Panc1 (cell line): ENCODE data around the gene MAPT. TPM values are rescaled to one million over a fixed set of nuclear protein-coding genes. Genes with fewer than 3 reads are reported as not detected.

Experiments
- ATAC-seq: fragments of 200-7000 bp; cut with Tn5 transposase; 2 replicates; pipeline ENCODE4 v1.9.1; 2020; ENCODE audit warnings: mild to moderate bottlenecking, moderate library complexity
- BruUV-seq: library from RNA; stranded (reverse); fragments of 400-500 nt; replicated peaks from 2 replicates; lab custom pipeline; 2021; lab: Mats Ljungman, UMichigan
- CTCF ChIA-PET: fragments of 300-600 bp; sonication (Branson Sonifier 250); formaldehyde crosslinking; loops from one replicate; lab custom pipeline; 2022; ENCODE audit warnings: antibody characterized with exemption; lab: Charles Lee
- POLR2A ChIA-PET: fragments of 300-600 bp; sonication (Branson Sonifier 250); formaldehyde crosslinking; loops from one replicate; lab custom pipeline; 2022; ENCODE audit warnings: antibody characterized with exemption; lab: Charles Lee
- DNase-seq: peaks from one replicate; pipeline ENCODE4 v3.0.0-alpha.2; 2010; ENCODE audit warnings: low read depth, low spot score
- H3K27ac ChIP-seq: 2 replicates; pipeline ENCODE4 v1.5.1; 2011; ENCODE audit warnings: mild to moderate bottlenecking, low read length, inconsistent platforms
- H3K27me3 ChIP-seq: fragments of 200-500 bp; sonication (Bioruptor generic); 2 replicates; pipeline ENCODE4 v1.6.0; 2014; ENCODE audit warnings: low read length, inconsistent platforms; ENCODE audit not compliant: control insufficient read depth, insufficient read depth
- H3K36me3 ChIP-seq: fragments of 200-500 bp; sonication (Bioruptor generic); 2 replicates; pipeline ENCODE4 v1.5.1; 2014; ENCODE audit warnings: inconsistent platforms, mild to moderate bottlenecking, low read length, moderate library complexity; ENCODE audit not compliant: control insufficient read depth, insufficient read depth
- H3K4me1 ChIP-seq: 2 replicates; pipeline ENCODE4 v1.5.1; 2011; ENCODE audit warnings: inconsistent platforms, mild to moderate bottlenecking, low read length, moderate library complexity; ENCODE audit not compliant: control insufficient read depth, insufficient read depth
- H3K4me3 ChIP-seq, 2 experiments: 2 replicates each; pipeline ENCODE4 v1.5.1; 2011 to 2012; ENCODE audit warnings: low read depth in 2 of 2, low read length in 2 of 2, mild to moderate bottlenecking in 2 of 2, inconsistent platforms in 1 of 2, moderate library complexity in 1 of 2
- H3K9me3 ChIP-seq: fragments of 200-500 bp; sonication (Bioruptor generic); 2 replicates; pipeline ENCODE4 v1.5.1; 2014; ENCODE audit warnings: low read depth, mild to moderate bottlenecking, inconsistent platforms, low read length, moderate library complexity; ENCODE audit not compliant: control insufficient read depth, insufficient read depth
- CTCF ChIP-seq: fragments of 450-650 bp; IDR thresholded peaks from 2 replicates; pipeline ENCODE4 v1.5.1; 2017; ENCODE audit warnings: mild to moderate bottlenecking
- POLR2AphosphoS5 ChIP-seq: IDR thresholded peaks from 2 replicates; pipeline ENCODE4 v1.6.1; 2012; ENCODE audit warnings: mild to moderate bottlenecking, low read depth, low read length, moderate library complexity
- REST ChIP-seq, 2 experiments: IDR thresholded peaks; 2 replicates each; pipeline ENCODE4 v1.6.1; 2011 to 2012; ENCODE audit warnings: low read depth in 2 of 2, control low read depth in 1 of 2, low read length in 1 of 2, mild to moderate bottlenecking in 1 of 2, moderate library complexity in 1 of 2; ENCODE audit not compliant: insufficient read depth in 1 of 2
- SIN3A ChIP-seq: IDR thresholded peaks from 2 replicates; pipeline ENCODE4 v1.6.1; 2012; ENCODE audit warnings: low read depth, mild to moderate bottlenecking, low read length, moderate library complexity, borderline replicate concordance; ENCODE audit not compliant: insufficient read depth
- TCF7L2 ChIP-seq: IDR thresholded peaks from 2 replicates; pipeline ENCODE4 v1.6.1; 2011; ENCODE audit warnings: mild to moderate bottlenecking, low read depth, low read length, inconsistent platforms
- in situ Hi-C: cut with HindIII; loops from 2 replicates; pipeline ENCODE4 v1.10.0; 2016; ENCODE audit warnings: low sequenced_read_pairs, low pct_unique_long_range_greater_than_20kb
- intact Hi-C: fragments of 100-400 bp; cut with micrococcal nuclease; formaldehyde crosslinking; loops from one replicate; pipeline ENCODE4 v1.10.0; 2022; ENCODE audit not compliant: unreplicated experiment
- total RNA-seq: library from RNA; stranded (reverse); gene quantifications from one replicate; pipeline ENCODE4 v1.2.1, GENCODE V29; 2021; ENCODE audit not compliant: unreplicated experiment

MAPT gene
- total RNA-seq, 1 experiment from 2014 or later: 0.59 TPM

- intact Hi-C loops: no loop called here
- TF ChIP-seq POLR2AphosphoS5 (no peak), CTCF (no peak), REST (IDR thresholded peaks at IDR 0.05; ENCODE audit: insufficient read depth in 1 of 2, low read depth in 2 of 2, low read length in 1 of 2) (no peak), SIN3A (no peak)
- H3K4me1 ChIP-seq: no peaks in the 10 kb centered on the region
- H3K27me3 ChIP-seq: no peaks in the 10 kb centered on the region
- no peak for ATAC-seq
- DNase-seq: no peak
- ChIA-PET POLR2A (no interaction called here), CTCF (no interaction called here)
- H3K9me3 ChIP-seq: no peaks in the 10 kb centered on the region
- BruUV-seq: no TSS peak
- H3K4me3 ChIP-seq: no peak overlapping the region
- no peaks in the 10 kb centered on the region for H3K36me3 ChIP-seq
- in situ Hi-C loops: no loop called here
- H3K27ac ChIP-seq: no peak overlapping the region
These were observed 25.7 kb downstream of the MAPT start for GRCh38 chr17:45920083-45920482.

- ChIA-PET CTCF (no interaction called here), POLR2A (no interaction called here)
- Histone ChIP-seq H3K4me3 (no peak overlapping the region), H3K27ac (no peak overlapping the region), H3K4me1 (no peaks in the 10 kb centered on the region), H3K27me3 (no peaks in the 10 kb centered on the region), H3K9me3 (no peaks in the 10 kb centered on the region), H3K36me3 (no peaks in the 10 kb centered on the region)
- DNase-seq (no peak), ATAC-seq (no peak)
- no TSS peak for BruUV-seq
- in situ Hi-C loops: no loop called here
- TF ChIP-seq POLR2AphosphoS5: no peak
- no peak for TF ChIP-seq SIN3A
- TF ChIP-seq CTCF: no peak
- TF ChIP-seq TCF7L2: no peak
- TF ChIP-seq REST (IDR thresholded peaks at IDR 0.05; ENCODE audit: insufficient read depth in 1 of 2, low read depth in 2 of 2, low read length in 1 of 2): no peak
- intact Hi-C loops: no loop called here
These were observed 29.3 kb downstream of the MAPT start for GRCh38 chr17:45923511-45924268.
